ENCODE measurements around the gene RCOR1. TPM values are rescaled to one million over a fixed set of nuclear protein-coding genes. Genes with fewer than 3 reads are reported as not detected.

The RCOR1 gene
- total RNA-seq, 4 donors from 2014 or later, result 12.6 to 20.9 (median 15.7) TPM

DNA sequence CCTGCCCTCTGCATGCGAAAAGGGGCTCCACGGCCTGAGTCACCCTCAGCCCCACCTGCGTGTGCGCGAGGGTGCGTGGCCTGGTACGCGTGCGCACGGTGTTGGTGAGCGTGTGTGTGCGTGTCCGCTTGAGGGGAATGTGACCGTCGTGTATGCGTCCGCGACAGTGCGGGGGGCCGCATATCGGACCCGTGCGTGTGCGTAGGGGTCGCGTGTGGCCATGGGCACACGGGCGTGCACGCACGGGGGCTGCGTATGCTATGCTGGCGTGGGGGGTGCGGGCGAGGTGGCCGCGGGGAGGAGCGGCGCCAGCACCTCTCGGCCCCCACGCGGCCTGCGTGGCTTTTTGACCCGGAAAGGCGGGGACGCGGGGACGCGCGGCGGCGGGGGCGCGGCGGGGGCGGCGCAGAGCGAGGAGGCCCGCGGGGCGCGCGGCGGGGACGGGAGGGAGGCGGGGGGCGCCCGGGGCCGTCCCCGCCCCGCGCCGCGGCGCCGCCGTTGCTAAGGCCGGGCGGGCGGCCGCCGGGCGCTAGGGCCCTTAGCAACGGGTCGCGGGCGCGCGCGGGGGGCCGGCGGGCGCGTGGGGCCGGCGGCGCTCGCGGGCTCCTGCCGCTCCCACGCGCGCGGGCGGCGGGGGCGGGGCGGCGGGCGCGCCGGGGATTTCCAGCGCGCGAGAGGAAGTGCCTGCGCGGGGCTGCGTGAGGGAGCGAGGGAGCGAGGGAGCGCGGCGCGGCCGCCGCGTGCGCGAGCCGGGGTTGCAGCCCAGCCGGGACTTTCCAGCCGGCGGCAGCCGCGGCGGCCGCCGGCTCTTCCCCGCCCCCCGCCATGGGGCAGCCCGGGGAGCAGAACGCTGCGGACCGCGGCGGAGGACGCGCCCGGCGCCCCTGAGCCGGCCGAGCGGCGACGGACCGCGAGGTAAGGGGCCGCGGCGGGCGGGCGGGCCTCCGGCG, 184.6 kb downstream of the RCOR1 start, which contains the start of gene TRAF3:
TRAF3 (plus strand) TSS at position 689 of the 950 bp plus-strand sequence. CDS start 92,753 bp downstream, outside the sequence.
- ATAC-seq (ENCODE audit: low FRiP score) (peak; percentile 78), DNase-seq (ENCODE audit: low spot score) (no peak)
- no peak for TF ChIP-seq CTCF (IDR thresholded peaks at IDR 0.05)

- TF ChIP-seq CTCF (IDR thresholded peaks at IDR 0.05), result no peak
- ATAC-seq (ENCODE audit: low FRiP score) (peak; percentile 50), DNase-seq (ENCODE audit: low spot score) (no peak)
Measured at GRCh38 chr14:102777711-102778337, 185.4 kb downstream of the RCOR1 start.

GRCh38 chr14:102778338-102779083, 186.1 kb downstream of the RCOR1 start:
- DNase-seq (ENCODE audit: low spot score), result no peak
- no peak for ATAC-seq (ENCODE audit: low FRiP score)
- no peak for TF ChIP-seq CTCF (IDR thresholded peaks at IDR 0.05)

DNA sequence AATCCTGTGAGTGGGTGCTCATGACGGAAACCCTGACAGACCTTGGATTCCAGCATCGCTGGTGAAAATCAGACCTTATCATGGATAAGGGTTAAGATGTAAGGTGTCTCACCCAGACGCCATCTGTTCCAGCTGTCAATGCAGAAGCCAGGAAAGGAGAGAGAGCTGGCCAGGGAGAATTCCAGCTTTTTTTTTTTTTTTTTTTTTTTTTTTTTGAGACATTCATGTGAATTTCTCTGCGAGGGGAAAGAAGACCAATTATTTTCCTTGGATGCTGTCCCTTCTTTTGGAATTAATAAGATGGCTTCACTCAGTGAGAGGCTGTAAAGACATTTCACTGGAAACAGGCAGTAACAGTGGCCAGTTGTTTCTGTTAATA, 186.6 kb downstream of the RCOR1 start:
- ATAC-seq (ENCODE audit: low FRiP score), result no peak
- TF ChIP-seq CTCF (IDR thresholded peaks at IDR 0.05), result no peak
- no peak for DNase-seq (ENCODE audit: low spot score)

DNA sequence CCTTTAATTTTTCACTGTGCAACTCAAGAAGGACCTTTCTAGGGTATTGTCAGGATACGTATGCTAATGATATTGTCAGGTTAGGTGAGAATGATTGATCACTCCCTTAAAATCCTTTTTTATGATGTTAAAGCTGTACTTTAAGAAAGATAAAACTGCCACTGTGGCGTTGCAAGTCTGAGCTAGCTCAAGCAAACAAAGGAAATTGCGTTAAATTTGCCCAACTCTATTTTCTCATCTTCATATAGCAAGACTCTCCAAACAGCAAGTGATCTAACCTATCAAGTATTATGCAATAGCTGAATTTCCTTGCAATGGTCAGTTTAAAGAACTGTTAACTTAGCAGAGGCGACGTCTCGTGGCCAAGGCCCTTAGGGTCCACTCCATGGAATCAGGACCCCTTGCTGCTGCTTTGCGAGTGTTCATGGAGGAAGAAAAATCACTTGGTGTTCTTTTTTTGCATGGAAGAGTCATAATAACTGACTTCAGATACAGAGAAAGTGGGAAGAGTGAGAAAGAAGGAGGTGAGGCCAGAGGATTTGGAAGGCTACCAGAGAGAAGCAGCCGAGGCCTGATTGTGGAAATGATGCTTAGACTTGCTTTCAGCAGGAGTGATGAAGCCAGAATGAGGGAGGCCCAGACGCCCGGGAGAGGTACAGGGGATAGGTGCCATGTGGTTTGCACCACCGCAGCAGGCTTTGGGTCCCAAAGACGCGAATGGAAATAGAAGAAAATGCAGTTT, 187.3 kb downstream of the RCOR1 start:
- ATAC-seq (ENCODE audit: low FRiP score) (no peak), DNase-seq (ENCODE audit: low spot score) (no peak)
- no peak for TF ChIP-seq CTCF (IDR thresholded peaks at IDR 0.05)

Small RNAs within 50 kb of the gene (small RNA-seq; reads per million reads assigned to genes)
- gene RF00019 (not detected), gene RN7SL546P (not detected)

Other genes starting within 250 kb of the RCOR1 start
- gene CINP, start 229.8 kb upstream of the RCOR1 start, total RNA-seq, result 10 to 100 TPM; 20.0 to 39.8 (median 34.7) TPM
- gene TECPR2, start 229.7 kb upstream of the RCOR1 start, total RNA-seq, result 10 to 100 TPM; 12.7 to 46.0 (median 17.9) TPM
- 10 to 100 TPM; 15.1 to 25.9 (median 23.9) TPM for gene ANKRD9, start 82.9 kb upstream of the RCOR1 start, total RNA-seq
- 10 to 100 TPM; 12.6 to 44.9 (median 28.1) TPM for gene TRAF3, start 184.8 kb downstream of the RCOR1 start, total RNA-seq